GM12878 (cell line): ENCODE results near the gene ZNF526. TPM values are rescaled to one million over a fixed set of nuclear protein-coding genes. Genes with fewer than 3 reads are reported as not detected.

Experiments
- ATAC-seq: fragments of 200-7000 bp; cut with Tn5 transposase; 3 replicates; pipeline ENCODE4 v1.9.1; 2020; ENCODE audit warnings: mild to moderate bottlenecking, moderate library complexity
- BruUV-seq: library from RNA; stranded (reverse); fragments of 400-500 nt; replicated peaks from 2 replicates; lab custom pipeline; 2021; lab: Mats Ljungman, UMichigan
- CTCF ChIA-PET: fragments of 300-600 bp; sonication (Branson Sonifier 250); formaldehyde crosslinking; extraction: SDS; loops from one replicate; lab custom pipeline; 2021; ENCODE audit warnings: inconsistent platforms; lab: Yijun Ruan, JAX
- POLR2A ChIA-PET: fragments of 350-600 bp; formaldehyde crosslinking; extraction: SDS; loops from one replicate; lab custom pipeline; 2021; ENCODE audit warnings: inconsistent platforms; lab: Charles Lee
- RAD21 ChIA-PET: fragments of 300-600 bp; sonication (Branson Sonifier 250); formaldehyde crosslinking; loops from one replicate; lab custom pipeline; 2023; ENCODE audit warnings: antibody characterized with exemption; ENCODE audit not compliant: unreplicated experiment; lab: Charles Lee
- SMC1A ChIA-PET: fragments of 300-600 bp; sonication (Branson Sonifier 250); formaldehyde crosslinking; loops from one replicate; lab custom pipeline; 2023; ENCODE audit not compliant: unreplicated experiment, uncharacterized antibody; lab: Charles Lee
- DNase-seq: peaks from one replicate; pipeline ENCODE4 v3.0.0-alpha.2; 2011; ENCODE audit warnings: low read depth, low spot score
- FAIRE-seq: peaks from 3 replicates; lab custom pipeline; 2011; peaks lifted over from hg19 to GRCh38; lab: Jason Lieb, UNC
- H2AFZ ChIP-seq: 2 replicates; pipeline ENCODE4 v1.6.0; 2011; ENCODE audit warnings: low read depth, low read length, control low read depth; ENCODE audit not compliant: control insufficient read depth
- H3K27ac ChIP-seq: 2 replicates; pipeline ENCODE4 v1.5.1; 2011; ENCODE audit warnings: control low read depth; ENCODE audit not compliant: control insufficient read depth, insufficient read depth
- H3K27me3 ChIP-seq, 2 experiments: replicated peaks in 1 of 2; 2 replicates each; pipeline versions ENCODE4 v1.6.0 to v1.6.1; 2011; ENCODE audit warnings: low read length in 1 of 2; ENCODE audit not compliant: control insufficient read depth in 2 of 2, insufficient read depth in 2 of 2
- H3K36me3 ChIP-seq, 2 experiments: 2 replicates each; pipeline ENCODE4 v1.5.1; 2011; ENCODE audit warnings: low read length in 1 of 2; ENCODE audit not compliant: control insufficient read depth in 2 of 2, insufficient read depth in 2 of 2
- H3K4me1 ChIP-seq: 2 replicates; pipeline ENCODE4 v1.6.1; 2011; ENCODE audit warnings: mild to moderate bottlenecking, low read length, moderate library complexity, mixed read lengths; ENCODE audit not compliant: control insufficient read depth, insufficient read depth
- H3K4me2 ChIP-seq: 2 replicates; pipeline ENCODE4 v1.6.0; 2011; ENCODE audit warnings: control low read depth; ENCODE audit not compliant: control insufficient read depth, insufficient read depth
- H3K4me3 ChIP-seq: fragments of 200-600 bp; sonication (generic); 2 replicates; pipeline ENCODE4 v1.5.1; 2016
- H3K79me2 ChIP-seq: 2 replicates; pipeline ENCODE4 v1.6.0; 2011; ENCODE audit warnings: low read length; ENCODE audit not compliant: control insufficient read depth, insufficient read depth
- H3K9ac ChIP-seq: 2 replicates; pipeline ENCODE4 v1.8.0; 2011; ENCODE audit warnings: low read length, control low read depth, mixed read lengths; ENCODE audit not compliant: control insufficient read depth, insufficient read depth
- H3K9me3 ChIP-seq: replicated peaks from 3 replicates; pipeline ENCODE4 v1.5.1; 2011; ENCODE audit warnings: mild to moderate bottlenecking, low read length; ENCODE audit not compliant: control insufficient read depth, insufficient read depth
- H4K20me1 ChIP-seq: 2 replicates; pipeline ENCODE4 v1.6.0; 2011; ENCODE audit not compliant: control insufficient read depth, insufficient read depth
- BRCA1 ChIP-seq: IDR thresholded peaks from 2 replicates; pipeline ENCODE4 v1.6.1; 2011; ENCODE audit warnings: low read depth, low read length, improper control_type of control experiment
- CBFB ChIP-seq: IDR thresholded peaks from 2 replicates; pipeline ENCODE4 v1.6.1; 2016; ENCODE audit warnings: antibody characterized with exemption, low read depth
- CHD1 ChIP-seq: IDR thresholded peaks from 2 replicates; pipeline ENCODE4 v1.6.1; 2012; ENCODE audit warnings: low read depth, low read length, improper control_type of control experiment
- ESRRA ChIP-seq: IDR thresholded peaks from 2 replicates; pipeline ENCODE4 v1.6.1; 2012; ENCODE audit warnings: mild to moderate bottlenecking, low read length, improper control_type of control experiment
- EZH2 ChIP-seq: IDR thresholded peaks from 2 replicates; pipeline ENCODE4 v1.6.1; 2012; ENCODE audit warnings: low read depth, mild to moderate bottlenecking, control low read depth, inconsistent platforms, low read length, borderline replicate concordance; ENCODE audit not compliant: control insufficient read depth
- GABPA ChIP-seq: IDR thresholded peaks from 2 replicates; pipeline ENCODE4 v1.6.1; 2014; ENCODE audit warnings: antibody characterized with exemption, low read depth, mild to moderate bottlenecking, inconsistent platforms
- HDAC6 ChIP-seq: fragments of 200-600 bp; sonication (generic); IDR thresholded peaks from one replicate; pipeline ENCODE4 v1.8.0; 2017; ENCODE audit warnings: antibody characterized with exemption; ENCODE audit not compliant: unreplicated experiment
- IRF3 ChIP-seq: fragments of 450-650 bp; IDR thresholded peaks from 2 replicates; pipeline ENCODE4 v1.6.1; 2014; ENCODE audit warnings: mild to moderate bottlenecking
- JUNB ChIP-seq: IDR thresholded peaks from 2 replicates; pipeline ENCODE4 v1.6.1; 2016; ENCODE audit warnings: antibody characterized with exemption, mild to moderate bottlenecking
- KDM1A ChIP-seq: fragments of 200-600 bp; sonication (generic); IDR thresholded peaks from 2 replicates; pipeline ENCODE4 v1.6.1; 2016; ENCODE audit warnings: borderline replicate concordance
- MAX ChIP-seq: IDR thresholded peaks from 2 replicates; pipeline ENCODE4 v1.6.1; 2012; ENCODE audit warnings: low read depth, low read length, improper control_type of control experiment
- MEF2A ChIP-seq: IDR thresholded peaks from 2 replicates; pipeline ENCODE4 v1.6.1; 2011; ENCODE audit warnings: low read depth, mild to moderate bottlenecking, low read length, moderate library complexity; ENCODE audit not compliant: insufficient read depth
- MTA2 ChIP-seq: fragments of 450-650 bp; IDR thresholded peaks from 2 replicates; pipeline ENCODE4 v1.6.1; 2016; ENCODE audit warnings: low read depth, mild to moderate bottlenecking, moderate library complexity
- MTA3 ChIP-seq: IDR thresholded peaks from 2 replicates; pipeline ENCODE4 v1.6.1; 2012; ENCODE audit warnings: low read length, inconsistent platforms, borderline replicate concordance
- POU2F2 ChIP-seq: IDR thresholded peaks from 3 replicates; pipeline ENCODE4 v1.6.1; 2011; ENCODE audit warnings: low read depth, mild to moderate bottlenecking, low read length, borderline replicate concordance
- RFX5 ChIP-seq: IDR thresholded peaks from 2 replicates; pipeline ENCODE4 v1.6.1; 2011; ENCODE audit warnings: low read depth, low read length, improper control_type of control experiment
- SIN3A ChIP-seq: IDR thresholded peaks from 2 replicates; pipeline ENCODE4 v1.6.1; 2012; ENCODE audit warnings: low read depth, low read length, improper control_type of control experiment
- SMAD1 ChIP-seq: fragments of 450-650 bp; IDR thresholded peaks from 2 replicates; pipeline ENCODE4 v1.6.1; 2018; ENCODE audit warnings: mild to moderate bottlenecking, low read depth; ENCODE audit not compliant: partially characterized antibody
- TCF12 ChIP-seq: IDR thresholded peaks from 2 replicates; pipeline ENCODE4 v1.6.1; 2011; ENCODE audit warnings: low read depth, mild to moderate bottlenecking, low read length
- ZSCAN29 ChIP-seq: fragments of 450-650 bp; IDR thresholded peaks from 2 replicates; pipeline ENCODE4 v1.6.1; 2017; ENCODE audit warnings: mild to moderate bottlenecking, moderate library complexity
- WGBS: methylation state at CpG from one replicate; pipeline ENCODE4 v1.1.6; 2016; ENCODE audit warnings: low lambda C conversion rate; ENCODE audit not compliant: insufficient replicate concordance, insufficient coverage; ENCODE audit errors: missing lambda C conversion rate; 5-methylcytosine and 5-hydroxymethylcytosine counted together
- in situ Hi-C: fragments of 300-500 bp; cut with MboI; formaldehyde crosslinking; loops from 9 replicates; pipeline ENCODE4 v1.14.3; 2018; ENCODE audit warnings: mixed read lengths
- intact Hi-C: fragments of 100-400 bp; cut with micrococcal nuclease; formaldehyde crosslinking; loops from one replicate; pipeline ENCODE4 v1.14.2; 2022; ENCODE audit not compliant: unreplicated experiment
- polyA plus RNA-seq, 11 experiments: library from polyadenylated mRNA; depleted of rRNA in 4 of 11; unstranded in 6 of 11; stranded (reverse) in 5 of 11; fragments of >200 nt; fragmentation: Nextera tagmentation in 4 of 11; fragmentation: Illumina TruSeq in 1 of 11; extraction: Ambion mirVana in 4 of 11; extraction: Trizol in 1 of 11; gene quantifications; 1 replicate in 1 of 11; 2 replicates in 10 of 11; pipeline versions ENCODE4 v1.2.1 to v1.2.3, GENCODE V29; 2011 to 2016; ENCODE audit warnings: inconsistent platforms in 2 of 11, missing spikeins in 2 of 11, low read depth in 1 of 11
- total RNA-seq, 4 experiments: library from RNA; depleted of rRNA in 3 of 4; stranded (reverse); fragments of >200 nt in 3 of 4; fragmentation: Illumina TruSeq in 1 of 4; extraction: Trizol in 1 of 4; gene quantifications; 2 replicates each; pipeline versions ENCODE4 v1.2.1 to v1.2.3, GENCODE V29; 2013 to 2021

ZNF526 gene
- total and polyA plus RNA-seq, 10 of the 15 experiments (the other 5 are each of a cell fraction or from before 2014, with no cell fraction given) = 1.8 to 18.3 (median 5.5) TPM

GRCh38 chr19:42242512-42243409, 22.6 kb downstream of the ZNF526 start, which contains the start of gene GSK3A:
Gene GSK3A (minus strand): TSS chr19:42242602. CDS start chr19:42242465, 137 bp downstream.
- no peaks in the 10 kb centered on the region for H3K9me3 ChIP-seq
- H3K36me3 ChIP-seq = peaks cover 0 to 4% of the 10 kb centered on the region in 2 experiments; a peak in 1 of 4 replicates
- ChIA-PET RAD21 (interaction anchor here (0.5 to 6.0 kb wide), 25 partner anchors 9 to 308 kb away, joined by 3 to 82 read pairs (median 5); partner anchors contain the start of genes CIC, DEDD2, POU2F2 and RABAC1), CTCF (interaction anchor here (0.6 to 6.7 kb wide), 16 partner anchors 9 to 161 kb away, joined by 3 to 111 read pairs (median 5); partner anchors contain the start of gene ZNF526), POLR2A (interaction anchor here (0.5 to 6.7 kb wide), 26 partner anchors 9 to 1464 kb away, joined by 3 to 51 read pairs (median 6); partner anchors contain the start of genes CIC, DEDD2, ERF and POU2F2), SMC1A (interaction anchor here (0.6 to 6.3 kb wide), 16 partner anchors 8 to 134 kb away, joined by 3 to 70 read pairs (median 4); partner anchors contain the start of genes PRR19 and ZNF526)
- H3K4me2 ChIP-seq = peak within 1 kb of the TSS; percentile 98
- no TSS peak for BruUV-seq
- no peaks in the 10 kb centered on the region for H4K20me1 ChIP-seq
- in situ Hi-C loops = no loop called here
- peak; percentile 96 for FAIRE-seq
- H3K4me1 ChIP-seq = peaks cover 17% of the 10 kb centered on the region
- under 1% methylated on average over 73 of the region's 76 CpGs for WGBS
- intact Hi-C loops = loop anchor here (1.0 to 5.0 kb wide), 3 partner anchors 22 to 110 kb away; partner anchors contain the start of genes POU2F2 and ZNF526
- peak; percentile 98 for DNase-seq
- no peaks in the 10 kb centered on the region for H3K27me3 ChIP-seq
- peaks cover 38% of the 10 kb centered on the region for H3K79me2 ChIP-seq
- H3K9ac ChIP-seq = peak within 1 kb of the TSS; percentile 96
- H2AFZ ChIP-seq = peak within 1 kb of the TSS; percentile 78
- peak; percentile 85 for ATAC-seq
- H3K27ac ChIP-seq = peak within 1 kb of the TSS; percentile 85
- peak within 1 kb of the TSS; percentile 90 for H3K4me3 ChIP-seq
- no peak for TF ChIP-seq MTA2
- TF ChIP-seq JUNB = no peak
- no peak for TF ChIP-seq KDM1A
- TF ChIP-seq CBFB = peak; percentile 36; the same call in 1 of the 2 replicates
- 0 out of 2 replicates have a peak, but pooled peaks have one; percentile 6 for TF ChIP-seq TCF12
- TF ChIP-seq IRF3 = no peak
- TF ChIP-seq MTA3 = no peak
- TF ChIP-seq MEF2A = 0 out of 2 replicates have a peak, but pooled peaks have one; percentile 2
- TF ChIP-seq ESRRA = no peak
- no peak for TF ChIP-seq CHD1
- no peak for TF ChIP-seq BRCA1
- TF ChIP-seq SMAD1 = no peak
- peak; percentile 71 for TF ChIP-seq SIN3A
- TF ChIP-seq MAX = peak; percentile 7; the same call in 1 of the 2 replicates
- no peak for TF ChIP-seq EZH2
- TF ChIP-seq RFX5 = no peak
- no peak for TF ChIP-seq HDAC6
- no peak for TF ChIP-seq ZSCAN29
- peak; percentile 51 for TF ChIP-seq POU2F2
- TF ChIP-seq GABPA = peak; percentile 81
